OCI-LY1 (cell line): ENCODE data around the gene PCDHGA3.

Experiments used
- EZH2 ChIP-seq: fragments of 200-600 bp; sonication (generic), shearing (Covaris generic); IDR thresholded peaks from 2 replicates; pipeline ENCODE4 v1.8.0; 2017; ENCODE audit warnings: borderline replicate concordance, mixed run types, mild to moderate bottlenecking, antibody characterized with exemption, low read length, moderate library complexity, mixed read lengths
- TF ChIP-seq, protein P1 (sequence below): fragments of 200-600 bp; sonication (generic), shearing (Covaris generic); IDR thresholded peaks from 2 replicates; pipeline ENCODE4 v1.5.1; 2017; ENCODE audit warnings: mild to moderate bottlenecking, antibody characterized with exemption, low read length, moderate library complexity, mixed read lengths

DNA sequence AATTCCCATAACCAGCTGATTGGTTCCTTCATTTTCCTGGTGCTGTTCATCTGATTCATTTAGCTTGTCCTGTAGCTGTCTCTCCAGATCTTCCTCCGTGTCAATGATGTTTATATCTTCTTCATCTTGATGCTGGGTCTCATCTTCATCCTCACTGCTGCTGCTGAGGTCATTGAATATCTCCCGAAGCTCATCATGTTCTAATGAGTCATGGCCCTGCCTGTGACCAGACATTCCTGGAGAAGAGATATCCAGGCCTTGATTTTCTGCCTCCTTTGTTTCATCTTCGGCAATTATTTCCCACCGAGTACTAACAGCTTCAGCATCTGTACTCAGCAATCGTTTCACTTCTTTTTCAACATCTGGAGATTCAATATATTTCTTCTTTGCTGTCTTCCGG lies 24.4 kb upstream of the PCDHGA3 start:
- TF ChIP-seq, protein P1, sequence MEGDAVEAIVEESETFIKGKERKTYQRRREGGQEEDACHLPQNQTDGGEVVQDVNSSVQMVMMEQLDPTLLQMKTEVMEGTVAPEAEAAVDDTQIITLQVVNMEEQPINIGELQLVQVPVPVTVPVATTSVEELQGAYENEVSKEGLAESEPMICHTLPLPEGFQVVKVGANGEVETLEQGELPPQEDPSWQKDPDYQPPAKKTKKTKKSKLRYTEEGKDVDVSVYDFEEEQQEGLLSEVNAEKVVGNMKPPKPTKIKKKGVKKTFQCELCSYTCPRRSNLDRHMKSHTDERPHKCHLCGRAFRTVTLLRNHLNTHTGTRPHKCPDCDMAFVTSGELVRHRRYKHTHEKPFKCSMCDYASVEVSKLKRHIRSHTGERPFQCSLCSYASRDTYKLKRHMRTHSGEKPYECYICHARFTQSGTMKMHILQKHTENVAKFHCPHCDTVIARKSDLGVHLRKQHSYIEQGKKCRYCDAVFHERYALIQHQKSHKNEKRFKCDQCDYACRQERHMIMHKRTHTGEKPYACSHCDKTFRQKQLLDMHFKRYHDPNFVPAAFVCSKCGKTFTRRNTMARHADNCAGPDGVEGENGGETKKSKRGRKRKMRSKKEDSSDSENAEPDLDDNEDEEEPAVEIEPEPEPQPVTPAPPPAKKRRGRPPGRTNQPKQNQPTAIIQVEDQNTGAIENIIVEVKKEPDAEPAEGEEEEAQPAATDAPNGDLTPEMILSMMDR, result no peak
- TF ChIP-seq EZH2, result no peak
